Duodenal mucosa (tissue), 2 donors: ENCODE data around the gene MYH3.

Experiments used
- H3K27ac ChIP-seq: one replicate; pipeline ENCODE4 v1.7.0; 2013; ENCODE audit warnings: low read depth, low read length
- H3K27me3 ChIP-seq, 2 donors: one replicate each; pipeline ENCODE4 v1.7.0; 2013; ENCODE audit warnings: low read length in 2 of 2, control low read depth in 1 of 2; ENCODE audit not compliant: insufficient read depth in 2 of 2, control insufficient read depth in 1 of 2
- H3K36me3 ChIP-seq, 2 donors: one replicate each; pipeline ENCODE4 v1.7.0; 2013; ENCODE audit warnings: low read length in 2 of 2, control low read depth in 1 of 2; ENCODE audit not compliant: insufficient read depth in 2 of 2, control insufficient read depth in 1 of 2
- H3K4me1 ChIP-seq, 2 donors: one replicate each; pipeline ENCODE4 v1.7.0; 2013; ENCODE audit warnings: low read length in 2 of 2, control low read depth in 1 of 2; ENCODE audit not compliant: insufficient read depth in 2 of 2, control insufficient read depth in 1 of 2
- H3K4me3 ChIP-seq, 2 donors: one replicate each; pipeline ENCODE4 v1.7.0; 2013; ENCODE audit warnings: low read length in 2 of 2, low read depth in 1 of 2
- H3K9ac ChIP-seq, 2 donors: one replicate each; pipeline ENCODE4 v1.7.0; 2013; ENCODE audit warnings: low read length in 2 of 2, low read depth in 1 of 2
- H3K9me3 ChIP-seq, 2 donors: one replicate each; pipeline ENCODE4 v1.7.0; 2013; ENCODE audit warnings: low read length in 2 of 2, control low read depth in 1 of 2; ENCODE audit not compliant: control insufficient read depth in 1 of 2

The MYH3 gene

GRCh38 chr17:10652984-10653659, 4.0 kb downstream of the MYH3 start:
- Histone ChIP-seq H3K27me3 (no peaks in the 10 kb centered on the region), H3K36me3 (no peaks in the 10 kb centered on the region), H3K9me3 (no peaks in the 10 kb centered on the region), H3K27ac (no peak overlapping the region), H3K4me1 (no peaks in the 10 kb centered on the region), H3K4me3 (no peak overlapping the region), H3K9ac (no peak overlapping the region)

DNA sequence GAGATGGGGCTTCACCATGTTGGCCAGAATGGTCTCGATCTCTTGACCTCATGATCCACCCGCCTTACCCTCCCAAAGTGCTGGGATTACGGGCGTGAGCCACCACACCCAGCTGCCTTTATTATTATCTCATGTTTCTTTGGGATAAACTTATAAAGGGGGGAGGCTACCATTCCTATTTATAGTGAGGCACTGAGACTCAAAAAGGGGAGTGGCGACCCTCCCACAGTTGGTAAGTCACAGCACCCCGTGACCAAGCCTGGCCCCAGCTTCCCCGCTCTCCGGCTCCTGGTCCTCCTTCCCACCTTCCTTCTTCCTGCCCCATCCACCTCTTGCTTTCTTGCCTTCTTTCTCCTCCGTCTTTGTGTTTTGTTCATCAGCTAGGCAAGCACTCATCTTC, 5.2 kb downstream of the MYH3 start:
- Histone ChIP-seq H3K4me3 (no peak overlapping the region), H3K27me3 (no peaks in the 10 kb centered on the region), H3K9me3 (no peaks in the 10 kb centered on the region), H3K36me3 (no peaks in the 10 kb centered on the region), H3K27ac (no peak overlapping the region), H3K4me1 (no peaks in the 10 kb centered on the region), H3K9ac (no peak overlapping the region)

GRCh38 chr17:10649602-10650001, 7.5 kb downstream of the MYH3 start:
- Histone ChIP-seq H3K27ac (no peak overlapping the region), H3K27me3 (no peaks in the 10 kb centered on the region), H3K4me1 (no peaks in the 10 kb centered on the region), H3K36me3 (peaks cover 0 to 2% of the 10 kb centered on the region in 2 donors), H3K9ac (no peak overlapping the region), H3K4me3 (no peak overlapping the region), H3K9me3 (no peaks in the 10 kb centered on the region)

DNA sequence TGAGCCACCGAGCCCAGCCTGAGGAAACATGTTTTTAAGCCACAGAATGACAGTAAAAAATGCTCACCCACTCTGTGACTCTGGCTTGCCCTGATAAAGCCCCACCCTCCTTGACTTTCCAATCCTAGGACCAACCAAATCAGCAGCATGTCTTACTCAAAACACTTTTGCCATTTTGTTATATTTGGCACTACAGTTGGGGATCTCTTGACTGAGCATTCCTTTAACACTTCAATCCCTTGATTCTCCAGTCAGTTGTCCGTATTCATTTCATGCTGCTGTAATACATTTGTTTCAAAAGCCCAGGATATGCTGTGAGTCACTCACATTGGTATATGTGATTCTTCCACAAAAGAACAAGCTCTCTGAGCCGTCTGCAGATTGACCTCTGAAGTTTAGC, 8.2 kb downstream of the MYH3 start:
- Histone ChIP-seq H3K27me3 (no peaks in the 10 kb centered on the region), H3K9ac (no peak overlapping the region), H3K9me3 (no peaks in the 10 kb centered on the region), H3K27ac (no peak overlapping the region), H3K4me1 (no peaks in the 10 kb centered on the region), H3K36me3 (peaks cover 0 to 2% of the 10 kb centered on the region in 2 donors), H3K4me3 (no peak overlapping the region)

DNA sequence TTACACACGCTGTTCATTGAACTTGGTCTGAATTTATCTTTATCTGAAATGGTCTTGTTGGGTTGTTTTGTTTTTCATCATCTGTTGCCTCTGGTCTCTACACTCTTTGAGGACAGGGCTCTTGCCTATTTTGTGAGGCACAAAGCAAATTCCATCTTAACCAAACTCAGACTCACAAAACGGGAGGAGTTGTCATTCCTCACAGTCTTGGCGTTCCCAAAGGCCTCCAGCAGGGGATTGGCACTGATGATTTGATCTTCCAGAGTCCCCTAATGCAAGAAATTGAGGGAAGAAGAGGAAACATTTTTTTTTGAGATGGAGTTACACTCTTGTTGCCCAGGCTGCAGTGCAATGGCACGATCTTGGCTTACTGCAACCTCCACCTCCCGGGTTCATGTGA, 8.7 kb downstream of the MYH3 start:
- no peaks in the 10 kb centered on the region for H3K27me3 ChIP-seq
- H3K36me3 ChIP-seq = peaks cover 0 to 2% of the 10 kb centered on the region in 2 donors
- H3K9me3 ChIP-seq = no peaks in the 10 kb centered on the region
- no peak overlapping the region for H3K4me3 ChIP-seq
- no peak overlapping the region for H3K27ac ChIP-seq
- H3K9ac ChIP-seq = no peak overlapping the region
- H3K4me1 ChIP-seq = no peaks in the 10 kb centered on the region

- Histone ChIP-seq H3K36me3 (peaks cover 2 to 6% of the 10 kb centered on the region in 2 donors), H3K4me3 (no peak overlapping the region), H3K9ac (no peak overlapping the region), H3K27me3 (no peaks in the 10 kb centered on the region), H3K4me1 (no peaks in the 10 kb centered on the region), H3K27ac (no peak overlapping the region), H3K9me3 (no peaks in the 10 kb centered on the region)
Observed at GRCh38 chr17:10646392-10646990, 10.6 kb downstream of the MYH3 start.

DNA sequence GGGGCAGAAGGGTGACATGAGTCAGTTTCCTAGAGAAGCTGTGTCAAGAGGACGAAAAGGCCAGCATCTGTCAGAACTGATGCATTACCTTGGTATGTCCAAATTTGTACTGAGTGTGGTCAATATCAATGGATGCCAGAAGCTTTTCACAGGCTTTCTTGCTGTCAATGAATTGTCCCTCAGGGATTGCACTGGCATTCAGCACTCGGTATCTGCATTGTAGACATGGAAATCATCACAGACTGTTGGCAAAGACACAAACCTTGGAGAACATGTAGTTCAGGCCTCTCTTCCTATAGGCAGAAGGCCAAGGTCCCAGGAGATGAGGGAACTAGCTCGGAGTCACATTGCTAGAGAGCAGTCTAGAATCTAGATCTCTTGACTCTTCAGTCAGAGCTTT, 16.6 kb downstream of the MYH3 start:
- Histone ChIP-seq H3K36me3 (peaks cover 9 to 19% of the 10 kb centered on the region in 2 donors), H3K9me3 (no peaks in the 10 kb centered on the region), H3K27ac (no peak overlapping the region), H3K9ac (no peak overlapping the region), H3K4me3 (no peak overlapping the region), H3K27me3 (no peaks in the 10 kb centered on the region), H3K4me1 (no peaks in the 10 kb centered on the region)

- H3K27ac ChIP-seq = no peak overlapping the region
- no peak overlapping the region for H3K4me3 ChIP-seq
- no peak overlapping the region for H3K9ac ChIP-seq
- no peaks in the 10 kb centered on the region for H3K27me3 ChIP-seq
- no peaks in the 10 kb centered on the region for H3K9me3 ChIP-seq
- H3K36me3 ChIP-seq = peaks cover 6 to 19% of the 10 kb centered on the region in 2 donors
- H3K4me1 ChIP-seq = no peaks in the 10 kb centered on the region
Observed at GRCh38 chr17:10638151-10638550, 19.0 kb downstream of the MYH3 start.

DNA sequence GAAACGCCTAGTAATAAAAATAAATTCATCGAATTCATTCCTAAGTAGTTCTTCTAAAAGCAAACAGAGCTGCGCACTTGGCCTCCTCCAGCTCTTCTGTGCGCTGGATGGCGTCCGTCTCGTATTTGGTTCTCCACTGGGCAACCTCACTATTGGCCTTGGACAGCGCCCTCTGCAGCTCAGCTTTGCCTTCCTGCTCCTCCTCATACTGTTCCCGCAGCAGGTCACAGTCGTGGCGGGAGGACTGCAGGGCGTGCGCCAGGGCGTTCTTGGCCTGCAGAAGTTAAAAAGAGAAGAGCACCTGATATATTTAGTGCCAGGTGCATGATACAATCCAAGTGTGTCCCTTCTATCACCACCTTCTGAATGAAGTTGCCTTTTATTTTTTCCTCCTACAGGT, 21.8 kb downstream of the MYH3 start:
- Histone ChIP-seq H3K27ac (no peak overlapping the region), H3K9ac (no peak overlapping the region), H3K27me3 (no peaks in the 10 kb centered on the region), H3K4me3 (no peak overlapping the region), H3K4me1 (no peaks in the 10 kb centered on the region), H3K9me3 (no peaks in the 10 kb centered on the region), H3K36me3 (peaks cover 6 to 10% of the 10 kb centered on the region in 2 donors)

DNA sequence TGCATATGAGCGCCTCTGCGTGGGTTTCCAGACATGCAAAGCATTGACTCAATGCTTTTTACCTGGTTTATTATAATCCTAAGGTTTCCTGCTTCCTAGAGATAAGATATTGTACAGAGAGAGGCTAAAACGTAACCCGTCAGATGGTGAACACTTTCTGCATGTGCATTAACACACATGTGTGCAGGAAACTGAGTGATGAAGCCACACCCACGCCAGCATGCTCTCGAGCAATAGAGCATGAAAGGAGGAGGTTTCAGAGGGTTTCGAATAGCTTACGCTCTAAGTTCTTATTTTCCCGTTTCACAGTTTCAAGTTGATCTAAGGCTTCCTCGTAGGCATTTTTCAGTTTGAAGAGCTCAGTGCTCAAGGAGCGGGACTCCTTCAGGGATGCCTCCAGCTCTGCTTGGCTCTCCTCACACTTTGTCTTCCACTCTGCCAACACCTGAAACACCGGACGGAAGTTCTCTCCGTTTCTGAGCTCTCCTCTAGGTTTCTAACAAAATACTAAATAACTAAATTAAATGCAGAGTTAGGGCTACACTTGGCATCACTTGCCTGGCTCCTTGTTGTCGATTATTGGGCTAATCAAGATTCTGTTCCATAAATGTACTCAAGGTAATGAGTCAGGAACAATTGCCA, 23.2 kb downstream of the MYH3 start:
- Histone ChIP-seq H3K36me3 (peaks cover 3 to 6% of the 10 kb centered on the region in 2 donors), H3K27ac (no peak overlapping the region), H3K9me3 (no peaks in the 10 kb centered on the region), H3K4me3 (no peak overlapping the region), H3K4me1 (no peaks in the 10 kb centered on the region), H3K27me3 (no peaks in the 10 kb centered on the region), H3K9ac (no peak overlapping the region)
